ENCODE data around the gene PHF14.

GRCh38 chr7:11168650-11169170 lies 195.0 kb downstream of the PHF14 start:
- TF ChIP-seq CTCF (IDR thresholded peaks at IDR 0.05), result no peak
- TF ChIP-seq POLR2A (IDR thresholded peaks at IDR 0.05), result no peak
